ENCODE measurements around the gene L1TD1. TPM values are rescaled to one million over a fixed set of nuclear protein-coding genes. Genes with fewer than 3 reads are reported as not detected.

The L1TD1 gene
- total and polyA plus RNA-seq, 2 of the 13 experiments (the other 11 are each of a cell fraction or from before 2014, with no cell fraction given), result not detected

- TF ChIP-seq ZNF142 (CRISPR knock-in tag; IDR thresholded peaks at IDR 0.05) (no peak; the same call in 1 of the 2 replicates), PLSCR1 (CRISPR knock-in tag; IDR thresholded peaks at IDR 0.05; ENCODE audit: borderline replicate concordance) (no peak), ZBTB14 (CRISPR knock-in tag; IDR thresholded peaks at IDR 0.05) (no peak), DZIP1 (CRISPR knock-in tag; IDR thresholded peaks at IDR 0.05) (no peak), MED1 (CRISPR knock-in tag; IDR thresholded peaks at IDR 0.05) (peak; percentile 87), GMEB2 (CRISPR knock-in tag; IDR thresholded peaks at IDR 0.05; ENCODE audit: low read depth) (no peak), ELK4 (CRISPR knock-in tag; IDR thresholded peaks at IDR 0.05; ENCODE audit: borderline replicate concordance) (no peak), HES4 (CRISPR knock-in tag; IDR thresholded peaks at IDR 0.05; ENCODE audit: borderline replicate concordance) (no peak), IRF2 (CRISPR knock-in tag; IDR thresholded peaks at IDR 0.05) (no peak), ZNF547 (CRISPR knock-in tag; IDR thresholded peaks at IDR 0.05) (no peak), ZNF512 (CRISPR knock-in tag; IDR thresholded peaks at IDR 0.05) (no peak), SNAPC2 (CRISPR knock-in tag; IDR thresholded peaks at IDR 0.05) (peak; percentile 82; the same call in 1 of the 2 replicates), NFIC (IDR thresholded peaks at IDR 0.05; ENCODE audit: low read length) (peak; percentile 66)
Measured at GRCh38 chr1:62237950-62238374, 43.3 kb downstream of the L1TD1 start (continued).
